Measurements from ENCODE around the gene PDE9A.

DNA sequence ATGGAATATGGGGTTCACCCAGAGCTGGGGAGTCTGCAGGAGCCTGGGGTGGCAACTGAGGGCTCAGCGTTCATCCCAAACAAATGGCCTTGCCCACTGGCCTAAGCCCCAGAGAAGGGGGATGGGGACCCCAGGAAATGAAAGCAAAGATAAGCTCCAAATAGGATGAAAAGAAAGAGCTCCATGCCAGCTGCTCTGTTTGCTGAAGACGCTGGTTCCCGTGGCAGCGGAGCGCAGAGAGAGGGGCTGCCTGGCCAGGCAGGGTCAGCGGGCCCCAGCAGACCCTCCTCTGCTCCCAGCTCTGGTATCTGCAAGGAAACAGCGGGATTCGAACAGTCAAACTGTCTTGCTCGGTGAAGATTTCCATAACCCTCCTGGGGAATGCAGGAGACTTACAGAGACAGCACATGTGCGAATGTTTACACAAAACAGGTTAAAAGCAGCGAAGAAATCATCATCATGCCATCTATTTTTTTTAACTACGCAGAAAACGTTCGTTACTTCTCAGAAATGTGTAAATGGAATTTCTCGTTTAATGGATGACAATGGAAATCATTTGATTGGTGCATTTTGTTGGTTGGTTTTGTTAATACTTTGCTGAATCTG lies 94.4 kb downstream of the PDE9A start:
- no peak for TF ChIP-seq EZH2 (IDR thresholded peaks at IDR 0.05; ENCODE audit: insufficient read depth, poor library complexity, severe bottlenecking)
- TF ChIP-seq EZH2phosphoT487 (IDR thresholded peaks at IDR 0.05; ENCODE audit: insufficient read depth, low read depth) = no peak
